Prostate gland (tissue), 2 donors: Measurements from ENCODE around the gene THAP10.

ENCODE experiments used
- CTCF ChIP-seq, 4 experiments: fragments of 200-600 bp in 2 of 4; fragments of 450-650 bp in 2 of 4; sonication (generic) in 2 of 4; IDR thresholded peaks; 1 replicate in 3 of 4; 2 replicates in 1 of 4; pipeline ENCODE4 v1.5.1; 2016 to 2019; ENCODE audit warnings: antibody characterized with exemption in 4 of 4, mild to moderate bottlenecking in 2 of 4, moderate library complexity in 2 of 4
- POLR2AphosphoS5 ChIP-seq: sonication (generic); formaldehyde crosslinking; IDR thresholded peaks from one replicate; pipeline ENCODE4 v1.6.1; 2017; ENCODE audit warnings: antibody characterized with exemption

GRCh38 chr15:70876683-70877082, 15.6 kb downstream of the THAP10 start:
- TF ChIP-seq CTCF (IDR thresholded peaks at IDR 0.05) (no peak), POLR2AphosphoS5 (no peak)
